Measurements from ENCODE around the gene ZIC2.

GRCh38 chr13:99978799-99979452 lies 2.7 kb upstream of the ZIC2 start:
- no peak for TF ChIP-seq ZC3H10 (CRISPR knock-in tag; IDR thresholded peaks at IDR 0.05)
- TF ChIP-seq RARB (CRISPR knock-in tag; IDR thresholded peaks at IDR 0.05), result no peak
- TF ChIP-seq OSR1 (CRISPR knock-in tag; IDR thresholded peaks at IDR 0.05), result no peak
- TF ChIP-seq BACH2 (CRISPR knock-in tag; IDR thresholded peaks at IDR 0.05; ENCODE audit: borderline replicate concordance), result no peak
- TF ChIP-seq ESRRG (CRISPR knock-in tag; IDR thresholded peaks at IDR 0.05), result no peak
- no peak for TF ChIP-seq ARNTL (CRISPR knock-in tag; IDR thresholded peaks at IDR 0.05; ENCODE audit: borderline replicate concordance, low read depth)

Data from SK-N-SH treated with all-trans-retinoic acid at 6 μM for 48 hours (cell line).